B cell (primary cell): Measurements from ENCODE around the gene COX6B2. TPM values are rescaled to one million over a fixed set of nuclear protein-coding genes. Genes with fewer than 3 reads are reported as not detected.

ENCODE experiments used
- ATAC-seq: fragments of 200-7000 bp; cut with Tn5 transposase; one replicate; pipeline ENCODE4 v1.10.0; 2021; ENCODE audit warnings: low read depth, mild to moderate bottlenecking, moderate number of reproducible peaks, moderate library complexity
- CTCF ChIA-PET: fragments of 350-600 bp; sonication (Branson Sonifier 250); formaldehyde crosslinking; loops from one replicate; lab custom pipeline; 2021; ENCODE audit warnings: antibody characterized with exemption, inconsistent platforms; lab: Charles Lee
- POLR2A ChIA-PET: fragments of 350-600 bp; sonication (Branson Sonifier 250); formaldehyde crosslinking; loops from one replicate; lab custom pipeline; 2021; ENCODE audit warnings: antibody characterized with exemption; lab: Charles Lee
- DNase-seq: peaks from one replicate; pipeline ENCODE4 v3.0.0; 2013
- H2AFZ ChIP-seq: 2 replicates; pipeline ENCODE4 v1.6.1; 2012; ENCODE audit warnings: mild to moderate bottlenecking, low read depth, low read length; ENCODE audit not compliant: insufficient read depth, poor library complexity, severe bottlenecking
- H3K27ac ChIP-seq, 2 donors: 1 replicate in 1 of 2; 2 replicates in 1 of 2; pipeline ENCODE4 v1.5.1; 2012 to 2013; ENCODE audit warnings: low read length in 2 of 2, mild to moderate bottlenecking in 2 of 2, moderate library complexity in 1 of 2
- H3K27me3 ChIP-seq, 4 experiments: fragments of 200-600 bp in 1 of 4; sonication (generic) in 1 of 4; replicated peaks in 1 of 4; 1 replicate in 2 of 4; 2 replicates in 2 of 4; pipeline versions ENCODE4 v1.6.1 to v1.7.0; 2013 to 2016; ENCODE audit warnings: low read length in 3 of 4, mild to moderate bottlenecking in 2 of 4, mixed read lengths in 1 of 4, moderate library complexity in 1 of 4; ENCODE audit not compliant: insufficient read depth in 4 of 4, control insufficient read depth in 3 of 4; ENCODE audit errors: control extremely low read depth in 1 of 4
- H3K36me3 ChIP-seq, 2 experiments: replicated peaks in 1 of 2; 1 replicate in 1 of 2; 2 replicates in 1 of 2; pipeline versions ENCODE4 v1.6.1 to v1.7.1; 2013; ENCODE audit warnings: low read length in 1 of 2; ENCODE audit not compliant: insufficient read depth in 2 of 2, control insufficient read depth in 1 of 2; ENCODE audit errors: control extremely low read depth in 1 of 2, extremely low read depth in 1 of 2
- H3K4me1 ChIP-seq, 2 donors: fragments of 200-600 bp in 1 of 2; sonication (generic) in 1 of 2; 1 replicate in 1 of 2; 2 replicates in 1 of 2; pipeline versions ENCODE4 v1.5.1 to v1.6.1; 2013 to 2017; ENCODE audit warnings: low read length in 2 of 2; ENCODE audit not compliant: control insufficient read depth in 2 of 2, insufficient read depth in 2 of 2
- H3K4me2 ChIP-seq: replicated peaks from 2 replicates; pipeline ENCODE3; 2012; ENCODE audit warnings: mild to moderate bottlenecking, low read depth, low read length; ENCODE audit not compliant: poor library complexity, severe bottlenecking
- H3K4me3 ChIP-seq, 5 experiments: fragments of 200-600 bp in 1 of 5; sonication (generic) in 1 of 5; 1 replicate in 3 of 5; 2 replicates in 2 of 5; pipeline versions ENCODE4 v1.5.1 to v1.7.0; 2011 to 2016; ENCODE audit warnings: low read length in 4 of 5, mild to moderate bottlenecking in 4 of 5, low read depth in 2 of 5, control low read depth in 1 of 5, moderate library complexity in 1 of 5; ENCODE audit not compliant: insufficient read depth in 1 of 5; ENCODE audit errors: control extremely low read depth in 1 of 5, extremely low read depth in 1 of 5
- H3K79me2 ChIP-seq: fragments of 200-600 bp; sonication (generic); one replicate; pipeline ENCODE4 v1.6.0; 2016; ENCODE audit warnings: low read length; ENCODE audit not compliant: control insufficient read depth, insufficient read depth
- H3K9ac ChIP-seq: fragments of 200-600 bp; sonication (generic); 2 replicates; pipeline ENCODE4 v1.6.1; 2017; ENCODE audit warnings: mild to moderate bottlenecking, low read length, moderate library complexity
- H3K9me3 ChIP-seq, 3 donors: one replicate each; pipeline versions ENCODE4 v1.6.1 to v1.7.1; 2013; ENCODE audit warnings: low read length in 2 of 3; ENCODE audit not compliant: control insufficient read depth in 2 of 3, insufficient read depth in 1 of 3; ENCODE audit errors: control extremely low read depth in 1 of 3
- H4K20me1 ChIP-seq: 2 replicates; pipeline ENCODE4 v1.6.0; 2012; ENCODE audit warnings: mild to moderate bottlenecking, low read length; ENCODE audit not compliant: insufficient read depth, control insufficient read depth, poor library complexity, severe bottlenecking
- H3K27ac Mint-ChIP-seq: one replicate; pipeline ENCODE4 v1.8.0; 2021; ENCODE audit warnings: mixed read lengths
- H3K27me3 Mint-ChIP-seq: one replicate; pipeline ENCODE4 v1.8.0; 2021; ENCODE audit warnings: mixed read lengths
- H3K4me1 Mint-ChIP-seq: one replicate; pipeline ENCODE4 v1.8.0; 2021; ENCODE audit warnings: mixed read lengths
- H3K4me3 Mint-ChIP-seq: one replicate; pipeline ENCODE4 v1.8.0; 2021; ENCODE audit warnings: mixed read lengths
- H3K9me3 Mint-ChIP-seq: one replicate; pipeline ENCODE4 v1.8.0; 2022; ENCODE audit warnings: mixed read lengths; ENCODE audit not compliant: insufficient read depth
- EZH2 ChIP-seq: IDR thresholded peaks from 2 replicates; pipeline ENCODE4 v1.6.1; 2012; ENCODE audit warnings: borderline replicate concordance, low read depth, mild to moderate bottlenecking, moderate library complexity, low read length; ENCODE audit not compliant: insufficient read depth, poor library complexity, severe bottlenecking
- WGBS: methylation state at CpG from one replicate; pipeline ENCODE4 v1.1.5; 2013; ENCODE audit warnings: missing lambda C conversion rate; ENCODE audit not compliant: insufficient coverage; 5-methylcytosine and 5-hydroxymethylcytosine counted together
- intact Hi-C: fragments of 100-400 bp; cut with micrococcal nuclease; formaldehyde crosslinking; loops from one replicate; pipeline ENCODE4 v1.10.0; 2022
- polyA plus RNA-seq: library from polyadenylated mRNA; depleted of rRNA; stranded (reverse); fragments of >200 nt; gene quantifications from 2 replicates; pipeline ENCODE4 v1.2.3, GENCODE V29; 2012
- total RNA-seq, 2 donors: library from RNA; stranded (reverse); fragments of 120-200 nt in 1 of 2; gene quantifications; 1 replicate in 1 of 2; 2 replicates in 1 of 2; pipeline versions ENCODE4 v1.2.3 to v1.2.4, GENCODE V29; 2013 to 2022
- TF ChIP-seq, protein P1 (sequence below): fragments of 200-600 bp; IDR thresholded peaks from one replicate; pipeline ENCODE4 v1.8.0; 2022; ENCODE audit warnings: antibody characterized with exemption, mild to moderate bottlenecking

COX6B2 gene
- total and polyA plus RNA-seq, 2 donors (not counting 1 experiment from before 2014, with no cell fraction given): not detected

DNA sequence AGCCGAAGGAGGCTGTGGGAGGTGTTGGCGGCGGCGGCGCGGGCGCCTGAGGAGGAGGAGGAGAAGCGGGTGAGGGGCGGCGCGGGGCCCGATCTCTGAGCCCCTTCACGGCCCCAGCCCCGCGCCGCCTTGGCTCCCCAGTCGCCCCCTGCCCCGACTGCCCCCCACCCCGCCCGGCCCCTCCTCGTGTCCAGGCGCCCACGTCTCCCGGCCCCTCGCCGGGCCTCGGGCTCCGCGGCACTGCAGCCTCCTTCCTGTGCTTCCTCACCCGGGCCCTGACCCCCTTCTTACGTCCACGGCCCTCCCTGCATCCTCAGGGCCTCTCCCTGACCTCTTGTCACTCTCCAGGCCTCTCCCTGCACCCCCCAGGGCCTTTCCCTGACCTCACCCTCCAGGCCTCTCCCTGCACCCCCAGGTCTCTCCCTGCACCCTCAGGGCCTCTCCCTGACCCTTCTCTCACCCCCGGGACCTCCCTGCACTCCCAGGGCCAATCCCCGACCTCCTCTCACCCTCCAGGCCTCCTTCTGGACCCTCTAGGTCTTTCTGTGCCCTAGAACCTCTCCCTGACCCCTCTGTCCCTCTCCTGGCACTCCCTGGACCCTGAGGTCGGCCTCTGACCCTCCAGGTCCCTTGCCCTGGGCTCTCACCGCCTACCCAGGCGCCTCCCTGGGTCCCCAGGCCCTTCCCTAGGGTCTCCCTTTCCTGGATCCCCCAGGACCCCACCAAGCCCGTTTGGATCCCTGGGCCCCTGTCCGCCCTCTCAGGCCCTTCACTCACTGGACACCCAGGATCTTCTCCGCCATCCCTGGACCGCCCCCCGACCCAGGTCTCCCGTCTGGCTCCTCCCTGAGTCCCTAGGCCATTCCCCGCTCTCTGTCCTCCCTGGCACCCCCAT lies 14.4 kb downstream of the COX6B2 start:
- H3K4me1 Mint-ChIP-seq: peaks cover 20% of the 10 kb centered on the region
- H3K27me3 Mint-ChIP-seq: peaks cover 16% of the 10 kb centered on the region
- Histone ChIP-seq H3K27ac (peak overlapping the region; percentile 31 to 68), H4K20me1 (no peaks in the 10 kb centered on the region), H3K9ac (peak overlapping the region; percentile 74), H3K4me1 (peaks cover 16 to 28% of the 10 kb centered on the region in 2 donors), H3K4me3 (peak overlapping the region; percentile 41 to 81 (median 59)), H3K4me2 (peak overlapping the region; percentile 99), H3K36me3 (peaks cover 0 to 10% of the 10 kb centered on the region in 2 experiments), H2AFZ (peak overlapping the region; percentile 38), H3K79me2 (peaks cover 17% of the 10 kb centered on the region), H3K9me3 (peaks cover 0 to 7% (median 0%) of the 10 kb centered on the region in 3 donors), H3K27me3 (peaks cover 0 to 23% (median 9%) of the 10 kb centered on the region in 4 experiments)
- DNase-seq: peak; percentile 52
- TF ChIP-seq EZH2: no peak
- TF ChIP-seq, protein P1, sequence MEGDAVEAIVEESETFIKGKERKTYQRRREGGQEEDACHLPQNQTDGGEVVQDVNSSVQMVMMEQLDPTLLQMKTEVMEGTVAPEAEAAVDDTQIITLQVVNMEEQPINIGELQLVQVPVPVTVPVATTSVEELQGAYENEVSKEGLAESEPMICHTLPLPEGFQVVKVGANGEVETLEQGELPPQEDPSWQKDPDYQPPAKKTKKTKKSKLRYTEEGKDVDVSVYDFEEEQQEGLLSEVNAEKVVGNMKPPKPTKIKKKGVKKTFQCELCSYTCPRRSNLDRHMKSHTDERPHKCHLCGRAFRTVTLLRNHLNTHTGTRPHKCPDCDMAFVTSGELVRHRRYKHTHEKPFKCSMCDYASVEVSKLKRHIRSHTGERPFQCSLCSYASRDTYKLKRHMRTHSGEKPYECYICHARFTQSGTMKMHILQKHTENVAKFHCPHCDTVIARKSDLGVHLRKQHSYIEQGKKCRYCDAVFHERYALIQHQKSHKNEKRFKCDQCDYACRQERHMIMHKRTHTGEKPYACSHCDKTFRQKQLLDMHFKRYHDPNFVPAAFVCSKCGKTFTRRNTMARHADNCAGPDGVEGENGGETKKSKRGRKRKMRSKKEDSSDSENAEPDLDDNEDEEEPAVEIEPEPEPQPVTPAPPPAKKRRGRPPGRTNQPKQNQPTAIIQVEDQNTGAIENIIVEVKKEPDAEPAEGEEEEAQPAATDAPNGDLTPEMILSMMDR: no peak
- no peak for ATAC-seq
- intact Hi-C loops: loop anchor here (1.0 to 5.0 kb wide), 10 partner anchors 14 to 1473 kb away; partner anchors contain the start of genes COX6B2, HSPBP1, ISOC2 and MYADM
- peak overlapping the region; percentile 93 for H3K27ac Mint-ChIP-seq
- CTCF ChIA-PET: interaction anchor here (0.6 to 1.8 kb wide), 13 partner anchors 9 to 266 kb away, joined by 3 to 12 read pairs (median 5); partner anchors contain the start of genes PPP6R1, TMEM238 and ZNF865
- 3% methylated on average over 33 of the region's 44 CpGs for WGBS
- H3K4me3 Mint-ChIP-seq: peak overlapping the region; percentile 94
- POLR2A ChIA-PET: interaction anchor here (0.7 to 1.8 kb wide), 14 partner anchors 34 to 1181 kb away, joined by 3 to 12 read pairs (median 4); partner anchors contain the start of genes FIZ1, HSPBP1, LENG1 and SYT5
- H3K9me3 Mint-ChIP-seq: no peaks in the 10 kb centered on the region
